Activated T-cell treated with anti-CD3 and anti-CD28 coated beads, Interleukin-2, amount 50 U/mL, for 72 hours (primary cell): Measurements from ENCODE around the gene ENAH. TPM values are rescaled to one million over a fixed set of nuclear protein-coding genes. Genes with fewer than 3 reads are reported as not detected.

ENCODE experiments used
- ATAC-seq, 2 donors: fragments of 150-1000 bp; cut with Tn5 transposase; replicated peaks in 1 of 2; 2 replicates each; pipeline ENCODE4 v1.10.0; 2021; ENCODE audit warnings: moderate library complexity in 2 of 2, mild to moderate bottlenecking in 1 of 2
- DNase-seq, 2 donors: peaks; one replicate each; pipeline ENCODE4 v3.0.0; 2021 to 2022; ENCODE audit warnings: mixed read lengths in 1 of 2
- H3K27ac Mint-ChIP-seq: one replicate; pipeline ENCODE4 v1.8.0; 2022; ENCODE audit warnings: mild to moderate bottlenecking, moderate library complexity, mixed read lengths
- H3K27me3 Mint-ChIP-seq: one replicate; pipeline ENCODE4 v1.8.0; 2022; ENCODE audit warnings: low read depth, mixed read lengths
- H3K36me3 Mint-ChIP-seq, 2 donors: one replicate each; pipeline ENCODE4 v1.8.0; 2022; ENCODE audit warnings: mixed read lengths in 2 of 2, mild to moderate bottlenecking in 1 of 2; ENCODE audit not compliant: insufficient read depth in 2 of 2
- H3K4me1 Mint-ChIP-seq: one replicate; pipeline ENCODE4 v1.8.0; 2022; ENCODE audit warnings: low read depth, mixed read lengths
- H3K4me3 Mint-ChIP-seq, 2 donors: one replicate each; pipeline ENCODE4 v1.8.0; 2022; ENCODE audit warnings: mild to moderate bottlenecking in 2 of 2, mixed read lengths in 2 of 2, moderate library complexity in 2 of 2
- H3K9me3 Mint-ChIP-seq, 2 donors: one replicate each; pipeline ENCODE4 v1.8.0; 2022; ENCODE audit warnings: mixed read lengths in 2 of 2
- total RNA-seq, 2 donors: library from RNA; stranded (reverse); gene quantifications; one replicate each; pipeline ENCODE4 v1.2.3, GENCODE V29; 2022

ENAH gene
- total RNA-seq, 2 donors from 2014 or later = 0.12 to 0.43 TPM

DNA sequence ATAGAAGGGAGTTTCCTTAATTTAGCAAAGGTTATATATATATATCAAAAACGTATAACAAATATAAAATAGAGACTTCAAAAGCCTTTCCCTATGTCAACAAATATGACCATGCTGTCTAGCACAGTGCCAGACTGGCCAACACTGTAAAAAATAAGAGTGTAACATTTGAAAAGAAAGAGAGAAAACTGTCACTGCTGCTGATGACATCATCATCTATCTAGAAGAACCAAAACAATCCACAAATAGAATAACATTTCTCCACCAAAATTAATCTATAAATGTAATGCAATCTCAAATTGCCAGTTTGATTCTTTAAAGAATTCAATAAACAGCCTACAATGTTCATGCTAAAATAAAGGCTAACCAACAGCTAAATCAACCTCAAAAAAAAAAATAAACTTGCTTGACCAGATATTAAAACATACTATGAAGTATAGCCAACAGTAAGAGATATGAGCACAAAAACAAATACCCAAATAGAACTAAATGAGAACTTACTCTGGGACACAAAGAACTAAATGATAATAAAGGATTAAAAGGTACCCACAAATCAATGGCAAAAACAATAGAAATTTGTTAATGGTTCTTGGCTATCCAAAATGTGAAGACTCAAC, 50.2 kb downstream of the ENAH start:
- ATAC-seq (no peak), DNase-seq (no peak)
- Mint-ChIP-seq H3K27me3 (no peaks in the 10 kb centered on the region), H3K9me3 (peaks cover 0 to 3% of the 10 kb centered on the region in 2 donors), H3K4me1 (no peaks in the 10 kb centered on the region), H3K36me3 (no peaks in the 10 kb centered on the region), H3K4me3 (no peak overlapping the region), H3K27ac (no peak overlapping the region)

DNA sequence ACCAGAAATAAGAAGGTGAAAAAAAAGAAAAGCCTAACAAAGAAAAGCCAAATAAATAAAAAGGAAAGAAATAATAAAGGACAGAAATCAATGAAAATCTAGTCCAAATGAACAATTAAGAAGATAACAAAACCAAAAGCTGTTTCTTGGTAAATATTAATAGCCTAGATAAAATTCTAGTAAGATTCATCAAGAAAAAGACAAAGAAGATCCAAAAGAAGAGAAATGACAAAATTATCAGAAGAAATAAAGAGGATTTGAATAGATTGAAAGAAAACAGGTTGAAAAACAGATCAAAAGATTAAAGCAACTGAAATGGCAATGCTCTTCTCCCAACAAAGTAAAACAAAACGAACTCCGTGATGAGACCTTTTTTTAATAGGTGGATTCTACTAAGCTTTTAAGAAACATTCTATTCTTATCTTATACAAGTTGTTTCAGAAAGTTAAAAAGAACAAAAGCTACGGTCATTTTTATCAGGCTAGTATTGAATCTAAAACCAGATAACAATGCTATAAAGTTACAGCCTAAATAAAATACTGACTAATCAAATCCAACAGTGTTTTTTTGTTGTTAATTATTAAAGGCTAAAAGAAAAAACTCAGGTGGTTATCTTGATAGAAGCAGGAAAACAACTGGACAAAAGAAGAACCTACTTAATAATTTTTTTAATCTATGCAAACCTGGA, 50.9 kb downstream of the ENAH start:
- peaks cover 0 to 3% of the 10 kb centered on the region in 2 donors for H3K9me3 Mint-ChIP-seq
- no peaks in the 10 kb centered on the region for H3K27me3 Mint-ChIP-seq
- no peaks in the 10 kb centered on the region for H3K4me1 Mint-ChIP-seq
- ATAC-seq (no peak), DNase-seq (no peak)
- H3K36me3 Mint-ChIP-seq = no peaks in the 10 kb centered on the region
- no peak overlapping the region for H3K4me3 Mint-ChIP-seq
- no peak overlapping the region for H3K27ac Mint-ChIP-seq

DNA sequence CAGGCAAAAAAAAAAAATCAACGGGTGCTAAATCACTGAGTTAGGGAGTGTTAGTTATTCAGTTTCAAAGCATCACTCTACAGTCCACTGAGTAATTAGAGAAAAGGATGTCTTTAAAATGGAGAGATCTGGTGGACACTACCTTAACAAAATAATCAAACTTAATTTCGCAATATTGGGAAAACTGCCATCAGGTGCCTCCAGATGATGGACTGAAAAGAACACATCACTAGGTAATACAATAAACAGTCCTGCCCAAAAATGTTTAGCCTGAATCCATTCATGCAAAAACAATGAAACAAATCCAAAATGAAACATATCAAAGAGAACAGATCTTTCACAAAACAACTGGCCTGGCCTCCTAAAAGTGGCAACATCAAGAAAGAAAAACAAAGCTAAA, 54.1 kb downstream of the ENAH start:
- no peak for DNase-seq
- Mint-ChIP-seq H3K27me3 (no peaks in the 10 kb centered on the region), H3K36me3 (no peaks in the 10 kb centered on the region), H3K4me3 (no peak overlapping the region), H3K27ac (no peak overlapping the region), H3K9me3 (peaks cover 0 to 3% of the 10 kb centered on the region in 2 donors), H3K4me1 (no peaks in the 10 kb centered on the region)
- no peak for ATAC-seq

DNA sequence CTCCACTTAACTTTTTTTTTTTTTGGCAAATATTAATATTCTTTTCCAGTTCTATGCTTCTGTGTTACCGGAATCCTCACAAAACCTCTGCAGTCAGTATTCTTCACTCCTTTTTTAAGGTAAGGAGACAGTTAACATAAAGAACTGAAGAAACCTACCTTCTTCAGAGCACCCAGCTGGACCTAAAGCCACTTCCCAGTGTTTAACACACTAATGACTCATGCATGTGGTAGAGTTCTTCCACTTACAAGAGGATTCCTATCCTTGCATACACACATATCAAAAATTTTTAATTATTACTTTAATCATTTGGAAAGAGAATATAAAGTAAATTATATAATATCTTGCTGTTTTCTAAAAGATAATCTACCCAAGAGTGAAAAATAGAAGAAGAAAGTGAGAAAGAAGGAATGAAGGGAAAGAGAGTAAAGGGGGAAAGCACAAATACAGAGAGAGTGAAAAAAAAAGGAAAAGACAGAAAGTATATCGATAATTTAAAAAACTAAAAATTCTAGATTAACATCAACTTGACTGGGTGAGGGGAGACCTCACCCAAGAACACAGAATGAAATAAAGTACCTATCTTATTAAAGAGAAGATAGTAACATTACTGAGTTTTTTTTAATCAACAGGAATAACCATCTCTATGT, 54.9 kb downstream of the ENAH start:
- ATAC-seq = no peak
- Mint-ChIP-seq H3K27ac (no peak overlapping the region), H3K27me3 (no peaks in the 10 kb centered on the region), H3K4me1 (no peaks in the 10 kb centered on the region), H3K9me3 (peaks cover 0 to 3% of the 10 kb centered on the region in 2 donors), H3K36me3 (no peaks in the 10 kb centered on the region), H3K4me3 (no peak overlapping the region)
- DNase-seq = no peak

DNA sequence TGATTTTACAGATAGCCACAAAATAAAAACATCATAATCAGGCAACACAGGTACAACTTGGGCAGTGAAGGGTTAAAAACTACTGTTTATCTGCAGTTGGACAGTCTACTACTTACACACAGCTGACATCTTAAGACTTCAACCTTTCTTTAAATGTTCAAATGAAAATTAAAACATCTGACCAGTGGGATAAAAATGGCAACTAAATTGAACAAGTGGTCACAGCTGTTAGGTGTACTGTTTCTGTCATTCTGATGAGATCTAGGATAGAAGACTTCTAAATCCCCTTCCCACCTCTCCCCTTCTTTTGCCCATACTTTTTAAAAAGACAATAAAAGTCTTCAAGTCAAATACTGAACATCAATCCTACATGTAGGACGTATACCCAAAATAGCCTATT, 56.2 kb downstream of the ENAH start:
- Mint-ChIP-seq H3K4me3 (no peak overlapping the region), H3K9me3 (peaks cover 0 to 3% of the 10 kb centered on the region in 2 donors), H3K4me1 (no peaks in the 10 kb centered on the region), H3K27ac (no peak overlapping the region), H3K36me3 (no peaks in the 10 kb centered on the region), H3K27me3 (no peaks in the 10 kb centered on the region)
- no peak for DNase-seq
- ATAC-seq = no peak

DNA sequence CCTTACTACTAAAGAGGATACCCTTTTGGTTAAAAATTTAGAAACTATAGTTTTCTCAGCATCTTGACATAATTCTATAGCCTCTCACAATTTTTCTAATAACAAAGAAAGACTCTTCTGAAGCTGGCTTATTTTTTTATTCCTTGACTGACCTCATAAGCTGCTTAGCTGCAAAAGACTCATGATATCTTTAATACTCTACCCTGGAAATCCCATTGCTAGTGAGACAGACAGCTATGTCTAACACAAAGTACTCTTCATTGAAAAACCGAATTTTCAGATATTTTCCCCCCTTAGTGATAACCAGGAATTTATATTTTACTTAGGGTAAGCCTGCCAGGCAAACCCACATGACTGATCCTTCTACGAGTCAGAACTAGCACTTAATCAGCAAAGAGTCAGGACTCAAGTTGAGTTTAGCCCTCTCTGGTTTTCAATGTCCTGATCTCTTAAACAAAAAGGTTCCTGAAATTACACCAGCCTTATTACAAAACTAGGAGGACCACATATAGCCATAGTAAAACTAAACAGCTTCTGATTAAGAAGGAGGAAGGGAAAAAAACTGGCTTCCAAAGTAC, 56.9 kb downstream of the ENAH start:
- Mint-ChIP-seq H3K27me3 (no peaks in the 10 kb centered on the region), H3K9me3 (peaks cover 0 to 3% of the 10 kb centered on the region in 2 donors), H3K27ac (no peak overlapping the region), H3K4me1 (no peaks in the 10 kb centered on the region), H3K4me3 (no peak overlapping the region), H3K36me3 (no peaks in the 10 kb centered on the region)
- DNase-seq (no peak), ATAC-seq (no peak)

DNA sequence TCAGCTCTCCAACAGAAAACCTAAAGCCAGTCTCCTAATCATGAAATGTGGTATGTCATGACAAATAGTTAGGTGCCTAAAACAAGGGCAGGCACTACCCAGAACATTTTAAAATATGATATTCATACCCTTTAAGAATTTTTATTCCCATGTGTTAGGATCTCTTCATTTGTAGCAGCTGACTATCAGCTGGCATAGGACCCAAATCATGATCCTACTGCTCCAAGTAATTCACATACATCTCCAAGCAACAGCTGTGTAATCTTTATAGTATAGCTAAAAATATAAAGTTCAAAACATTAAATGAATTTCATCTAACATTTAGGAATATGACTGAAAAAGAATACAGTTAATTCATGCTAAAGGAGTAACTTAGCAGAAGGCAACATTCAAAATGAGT, 57.5 kb downstream of the ENAH start:
- H3K9me3 Mint-ChIP-seq = peaks cover 0 to 3% of the 10 kb centered on the region in 2 donors
- H3K4me1 Mint-ChIP-seq = no peaks in the 10 kb centered on the region
- no peak for ATAC-seq
- no peak overlapping the region for H3K4me3 Mint-ChIP-seq
- DNase-seq = no peak
- H3K27me3 Mint-ChIP-seq = no peaks in the 10 kb centered on the region
- no peaks in the 10 kb centered on the region for H3K36me3 Mint-ChIP-seq
- H3K27ac Mint-ChIP-seq = no peak overlapping the region

DNA sequence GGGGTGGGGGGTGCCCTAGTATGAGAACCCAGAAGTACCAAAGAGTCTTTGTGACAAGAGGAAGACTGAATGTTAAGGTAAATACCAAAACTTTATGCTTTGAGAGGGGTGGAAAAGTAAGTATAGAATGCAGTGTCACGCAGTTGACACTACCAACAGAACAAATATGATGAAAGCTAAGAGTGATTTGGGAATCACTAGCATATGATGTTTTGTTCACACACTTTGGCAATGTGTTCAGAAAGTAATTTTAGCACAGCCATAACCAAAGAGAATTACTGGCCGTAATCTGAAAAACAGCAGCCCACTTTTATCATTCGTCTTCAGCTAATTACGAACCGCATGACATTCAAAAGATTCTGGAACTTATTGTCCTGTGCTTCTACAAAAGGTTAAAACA, 59.5 kb downstream of the ENAH start:
- H3K4me3 Mint-ChIP-seq = no peak overlapping the region
- H3K27ac Mint-ChIP-seq = no peak overlapping the region
- no peaks in the 10 kb centered on the region for H3K9me3 Mint-ChIP-seq
- ATAC-seq (no peak), DNase-seq (no peak)
- H3K27me3 Mint-ChIP-seq = no peaks in the 10 kb centered on the region
- no peaks in the 10 kb centered on the region for H3K4me1 Mint-ChIP-seq
- no peaks in the 10 kb centered on the region for H3K36me3 Mint-ChIP-seq

DNA sequence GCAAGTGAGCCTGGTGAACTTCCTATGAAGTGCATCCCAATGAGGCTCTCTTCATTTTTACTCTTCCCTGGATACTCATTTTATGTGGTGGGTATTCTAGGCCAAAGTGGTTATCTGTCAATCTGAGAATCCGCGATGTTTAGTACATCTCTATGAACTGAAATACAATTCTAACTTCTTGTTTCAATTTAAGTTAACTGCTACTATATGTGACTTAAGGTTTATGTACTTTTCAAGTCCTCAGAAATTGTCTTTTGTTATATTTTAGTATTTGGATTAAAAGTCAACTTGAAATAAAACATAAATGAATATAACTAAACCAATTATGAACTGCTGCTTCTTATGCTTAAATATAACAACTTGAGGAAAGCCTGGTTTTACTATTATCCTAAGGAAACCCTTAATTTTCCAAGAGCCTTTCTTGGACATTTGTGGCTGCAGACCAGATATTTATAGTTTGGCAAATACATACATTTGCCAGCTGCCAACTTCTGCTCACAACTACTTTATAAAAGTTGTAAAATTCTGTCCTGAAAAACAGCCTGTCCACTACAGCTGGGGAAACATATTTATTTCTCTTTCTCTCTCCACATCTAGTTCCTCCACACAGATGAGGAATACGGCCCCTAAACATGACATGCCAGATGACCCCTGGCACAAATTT, 60.4 kb downstream of the ENAH start:
- ATAC-seq = no peak
- H3K4me1 Mint-ChIP-seq = no peaks in the 10 kb centered on the region
- H3K9me3 Mint-ChIP-seq = no peaks in the 10 kb centered on the region
- no peaks in the 10 kb centered on the region for H3K27me3 Mint-ChIP-seq
- H3K27ac Mint-ChIP-seq = no peak overlapping the region
- no peak overlapping the region for H3K4me3 Mint-ChIP-seq
- no peaks in the 10 kb centered on the region for H3K36me3 Mint-ChIP-seq
- DNase-seq = no peak

DNA sequence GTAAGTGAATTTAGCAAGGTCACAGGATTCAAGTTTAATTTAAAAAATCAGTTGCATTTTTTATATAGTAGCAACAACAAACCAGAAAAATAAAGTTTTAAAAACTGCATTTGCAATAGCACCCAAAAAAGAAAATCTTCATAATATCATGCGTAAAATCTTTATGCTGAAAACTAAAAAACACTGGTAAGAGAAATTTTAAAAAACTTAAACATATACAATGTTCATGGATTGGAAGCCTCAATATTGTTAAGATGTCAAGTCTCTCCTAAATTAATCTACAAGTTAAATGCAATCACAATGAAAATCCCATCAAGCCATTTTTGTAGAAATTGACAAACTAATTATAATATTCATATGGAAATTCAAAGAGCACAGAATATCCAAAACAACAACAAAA, 65.6 kb downstream of the ENAH start:
- H3K9me3 Mint-ChIP-seq = peaks cover 0 to 2% of the 10 kb centered on the region in 2 donors
- H3K4me3 Mint-ChIP-seq = no peak overlapping the region
- H3K4me1 Mint-ChIP-seq = no peaks in the 10 kb centered on the region
- no peaks in the 10 kb centered on the region for H3K27me3 Mint-ChIP-seq
- DNase-seq (no peak), ATAC-seq (no peak)
- H3K27ac Mint-ChIP-seq = no peak overlapping the region
- no peaks in the 10 kb centered on the region for H3K36me3 Mint-ChIP-seq

DNA sequence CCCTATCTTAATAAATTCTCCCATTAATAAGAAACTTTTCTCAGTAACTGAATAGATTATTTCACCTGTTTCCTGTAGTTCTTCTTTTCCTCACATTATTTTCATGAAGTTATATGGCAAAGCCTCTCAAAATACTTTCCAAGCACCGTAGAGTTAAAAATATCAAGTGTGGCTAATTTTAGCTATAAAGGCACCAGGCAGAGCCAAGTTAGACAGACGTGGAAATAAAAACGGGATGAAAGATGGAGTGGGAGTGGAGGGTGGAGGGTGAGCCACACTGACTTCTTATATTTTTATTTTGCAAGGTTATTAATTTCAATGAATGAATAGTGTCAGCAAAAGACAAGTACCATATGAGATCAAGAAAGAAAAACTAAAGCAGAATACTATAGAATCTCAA, 71.7 kb downstream of the ENAH start:
- Mint-ChIP-seq H3K9me3 (peaks cover 0 to 2% of the 10 kb centered on the region in 2 donors), H3K4me3 (no peak overlapping the region), H3K4me1 (peaks cover 5% of the 10 kb centered on the region), H3K27me3 (no peaks in the 10 kb centered on the region), H3K27ac (no peak overlapping the region), H3K36me3 (no peaks in the 10 kb centered on the region)
- ATAC-seq (no peak), DNase-seq (no peak)

DNA sequence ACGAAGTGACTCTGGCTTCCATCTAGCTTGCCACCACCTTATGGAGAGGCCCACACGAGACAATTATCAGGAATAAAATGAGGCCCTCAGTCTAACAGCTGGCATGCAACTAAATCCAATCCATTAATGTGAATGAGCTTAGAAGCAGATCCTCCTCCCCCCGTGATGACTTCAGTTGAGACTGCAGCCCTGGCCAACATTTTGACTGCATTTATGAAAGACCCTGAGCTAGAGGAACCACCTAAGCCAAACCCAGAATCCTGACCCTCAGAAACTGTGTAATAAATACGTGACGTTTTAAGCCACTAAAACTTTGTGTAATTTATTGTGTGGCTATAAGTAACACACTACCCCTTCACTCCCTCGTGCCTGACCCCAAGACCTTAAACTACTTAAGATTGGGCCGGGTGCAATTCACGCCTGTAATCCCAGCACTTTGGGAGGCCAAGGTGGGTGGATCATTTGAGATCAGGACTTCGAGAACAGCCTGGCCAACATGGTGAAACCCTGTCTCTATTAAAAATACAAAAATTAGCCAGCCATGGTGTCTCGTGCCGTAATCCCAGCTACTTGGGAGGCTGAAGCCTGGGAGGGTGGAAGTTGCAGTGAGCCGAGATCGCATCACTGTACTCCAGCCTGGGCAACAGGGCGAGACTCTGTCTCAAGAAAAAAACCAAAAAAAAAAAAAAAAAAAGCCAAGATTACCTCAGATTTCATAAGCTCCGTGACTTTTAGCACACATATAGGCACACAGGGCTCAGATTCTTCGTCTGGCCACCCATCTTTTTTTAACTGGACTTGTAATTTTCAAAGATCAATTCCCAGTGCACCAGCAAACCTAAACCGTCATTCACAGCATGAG, 72.5 kb downstream of the ENAH start:
- ATAC-seq (no peak), DNase-seq (no peak)
- H3K36me3 Mint-ChIP-seq = no peaks in the 10 kb centered on the region
- H3K4me3 Mint-ChIP-seq = no peak overlapping the region
- no peak overlapping the region for H3K27ac Mint-ChIP-seq
- no peaks in the 10 kb centered on the region for H3K27me3 Mint-ChIP-seq
- H3K4me1 Mint-ChIP-seq = peaks cover 5% of the 10 kb centered on the region
- H3K9me3 Mint-ChIP-seq = peaks cover 0 to 2% of the 10 kb centered on the region in 2 donors
